Ishikawa (cell line): Measurements from ENCODE around the gene NAGLU.

ENCODE experiments used
- CREB1 ChIP-seq: IDR thresholded peaks from 2 replicates; pipeline ENCODE4 v1.6.1; 2012; ENCODE audit warnings: low read depth
- EGR1 ChIP-seq: IDR thresholded peaks from 2 replicates; pipeline ENCODE4 v1.6.1; 2012
- EP300 ChIP-seq: IDR thresholded peaks from 2 replicates; pipeline ENCODE4 v1.6.1; 2012; ENCODE audit warnings: borderline replicate concordance
- FOXM1 ChIP-seq: IDR thresholded peaks from 2 replicates; pipeline ENCODE4 v1.6.1; 2012; ENCODE audit warnings: low read depth, borderline replicate concordance
- REST ChIP-seq: IDR thresholded peaks from 2 replicates; pipeline ENCODE4 v1.6.1; 2012; ENCODE audit warnings: low read depth, mild to moderate bottlenecking
- YY1 ChIP-seq: IDR thresholded peaks from 2 replicates; pipeline ENCODE4 v1.6.1; 2012; ENCODE audit warnings: low read depth

GRCh38 chr17:42543190-42544079, 7.4 kb downstream of the NAGLU start:
- no peak for TF ChIP-seq EGR1
- TF ChIP-seq REST: no peak
- TF ChIP-seq EP300: no peak
- TF ChIP-seq YY1: no peak
- no peak for TF ChIP-seq FOXM1
- no peak for TF ChIP-seq CREB1
